GM23248 (cell line): ENCODE data around the gene ZNF598. TPM values are rescaled to one million over a fixed set of nuclear protein-coding genes. Genes with fewer than 3 reads are reported as not detected.
"Not testable (repeated sequence)": the region's sequence is repeated elsewhere in the genome, so short reads cannot be mapped to it uniquely, and the experiment has no call there.

Experiments used
- DNase-seq: peaks from one replicate; pipeline ENCODE4 v3.0.0-alpha.2; 2015
- H2AFZ ChIP-seq: fragments of 200-600 bp; sonication (generic); 2 replicates; pipeline ENCODE4 v1.6.1; 2016; ENCODE audit warnings: antibody characterized with exemption
- H3F3A ChIP-seq: fragments of 200-600 bp; sonication (generic); 2 replicates; pipeline ENCODE4 v1.6.1; 2016; ENCODE audit warnings: mild to moderate bottlenecking, antibody characterized with exemption, mixed run types; ENCODE audit not compliant: insufficient read depth
- H3K27ac ChIP-seq: fragments of 200-600 bp; sonication (generic); 2 replicates; pipeline ENCODE4 v1.5.1; 2016; ENCODE audit warnings: mild to moderate bottlenecking
- H3K27me3 ChIP-seq: fragments of 200-600 bp; sonication (generic); replicated peaks from 2 replicates; pipeline ENCODE4 v1.6.1; 2016; ENCODE audit warnings: mild to moderate bottlenecking; ENCODE audit not compliant: insufficient read depth
- H3K36me3 ChIP-seq: fragments of 200-600 bp; sonication (generic); 2 replicates; pipeline ENCODE4 v1.6.1; 2016; ENCODE audit warnings: low read depth, mild to moderate bottlenecking
- H3K4me1 ChIP-seq: fragments of 200-600 bp; sonication (generic); 2 replicates; pipeline ENCODE4 v1.6.1; 2016; ENCODE audit warnings: mild to moderate bottlenecking; ENCODE audit not compliant: insufficient read depth
- H3K4me2 ChIP-seq: fragments of 200-600 bp; sonication (generic); one replicate; pipeline ENCODE4 v1.6.1; 2016; ENCODE audit warnings: mild to moderate bottlenecking; ENCODE audit not compliant: unreplicated experiment
- H3K4me3 ChIP-seq: fragments of 200-600 bp; sonication (generic); 2 replicates; pipeline ENCODE4 v1.5.1; 2016; ENCODE audit warnings: mild to moderate bottlenecking
- H3K79me2 ChIP-seq: fragments of 200-600 bp; sonication (generic); 2 replicates; pipeline ENCODE4 v1.6.1; 2016; ENCODE audit warnings: mild to moderate bottlenecking; ENCODE audit not compliant: insufficient read depth
- H3K9ac ChIP-seq: fragments of 200-600 bp; sonication (generic); 2 replicates; pipeline ENCODE4 v1.6.1; 2016; ENCODE audit warnings: mild to moderate bottlenecking
- H3K9me2 ChIP-seq: fragments of 200-600 bp; sonication (generic); 2 replicates; pipeline ENCODE4 v1.6.1; 2016; ENCODE audit warnings: mixed run types, mild to moderate bottlenecking, moderate library complexity; ENCODE audit not compliant: insufficient read depth
- H3K9me3 ChIP-seq: fragments of 200-600 bp; sonication (generic); one replicate; pipeline ENCODE4 v1.6.1; 2017; ENCODE audit warnings: low read depth
- H4K20me1 ChIP-seq: fragments of 200-600 bp; sonication (generic); 2 replicates; pipeline ENCODE4 v1.6.0; 2016; ENCODE audit not compliant: insufficient read depth
- EZH2 ChIP-seq: fragments of 200-600 bp; sonication (generic); IDR thresholded peaks from 2 replicates; pipeline ENCODE4 v1.6.1; 2018; ENCODE audit warnings: antibody characterized with exemption, mild to moderate bottlenecking; ENCODE audit not compliant: insufficient read depth, poor library complexity, severe bottlenecking
- EZH2phosphoT487 ChIP-seq: fragments of 200-600 bp; sonication (generic); IDR thresholded peaks from 2 replicates; pipeline ENCODE4 v1.6.1; 2018; ENCODE audit warnings: antibody characterized with exemption, moderate library complexity, mild to moderate bottlenecking, low read depth; ENCODE audit not compliant: insufficient read depth
- WGBS, 2 experiments: methylation state at CpG; one replicate each; pipeline ENCODE4 v1.1.6; 2015 to 2017; ENCODE audit warnings: low lambda C conversion rate in 2 of 2, low coverage in 1 of 2; ENCODE audit errors: missing lambda C conversion rate in 2 of 2; 5-methylcytosine and 5-hydroxymethylcytosine counted together
- in situ Hi-C: fragments of 300-500 bp; cut with MboI; formaldehyde crosslinking; loops from 2 replicates; pipeline ENCODE4 v1.15.0; 2020
- polyA plus RNA-seq: library from polyadenylated mRNA; unstranded; fragments of >200 nt; fragmentation: Nextera tagmentation; extraction: Ambion mirVana; gene quantifications from 2 replicates; pipeline ENCODE4 v1.2.1, GENCODE V29; 2016
- total RNA-seq: library from RNA; depleted of rRNA; stranded (reverse); fragments of >200 nt; shearing (Covaris generic); gene quantifications from 2 replicates; pipeline ENCODE4 v1.2.3, GENCODE V29; 2014

ZNF598 gene
- total and polyA plus RNA-seq, 2 experiments from 2014 or later = 12.2 to 21.2 TPM

DNA sequence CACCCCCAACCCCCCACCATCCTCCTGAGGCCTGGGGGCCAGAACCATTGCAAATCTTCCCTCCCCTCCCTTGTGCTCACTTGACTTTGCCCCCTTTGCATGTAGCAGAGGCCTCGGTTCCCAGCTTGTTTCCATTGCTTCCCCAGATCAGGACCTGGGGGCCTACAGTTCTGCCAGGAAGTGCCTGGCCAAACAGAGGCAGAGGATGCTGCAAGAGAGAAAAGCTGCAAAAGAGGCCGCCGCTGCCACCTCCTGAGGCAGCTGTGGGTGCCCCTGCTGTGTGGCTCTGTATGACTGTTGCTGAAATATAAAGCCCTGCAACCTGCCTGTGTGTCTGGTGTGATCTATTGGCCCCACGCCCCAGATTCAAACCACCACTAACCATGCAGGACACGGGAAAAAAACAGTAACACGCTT is 48.0 kb downstream of the ZNF598 start:
- no peak overlapping the region for H3K4me2 ChIP-seq
- no peak for TF ChIP-seq EZH2phosphoT487
- no peak for TF ChIP-seq EZH2
- H3K36me3 ChIP-seq = peaks cover 24% of the 10 kb centered on the region
- no peaks in the 10 kb centered on the region for H3K9me2 ChIP-seq
- H3K4me3 ChIP-seq = no peak overlapping the region
- H3K27ac ChIP-seq = no peak overlapping the region
- WGBS, 2 experiments = 68 to 71% methylated on average over 6 of the region's 6 CpGs
- no peaks in the 10 kb centered on the region for H4K20me1 ChIP-seq
- no peak overlapping the region for H2AFZ ChIP-seq
- H3K9me3 ChIP-seq = no peaks in the 10 kb centered on the region
- no peaks in the 10 kb centered on the region for H3K27me3 ChIP-seq
- peaks cover 68% of the 10 kb centered on the region for H3K79me2 ChIP-seq
- DNase-seq = peak; percentile 16
- no peak overlapping the region for H3K9ac ChIP-seq
- H3K4me1 ChIP-seq = peaks cover 6% of the 10 kb centered on the region
- in situ Hi-C loops = no loop called here
- H3F3A ChIP-seq = peaks cover 40% of the 10 kb centered on the region

DNA sequence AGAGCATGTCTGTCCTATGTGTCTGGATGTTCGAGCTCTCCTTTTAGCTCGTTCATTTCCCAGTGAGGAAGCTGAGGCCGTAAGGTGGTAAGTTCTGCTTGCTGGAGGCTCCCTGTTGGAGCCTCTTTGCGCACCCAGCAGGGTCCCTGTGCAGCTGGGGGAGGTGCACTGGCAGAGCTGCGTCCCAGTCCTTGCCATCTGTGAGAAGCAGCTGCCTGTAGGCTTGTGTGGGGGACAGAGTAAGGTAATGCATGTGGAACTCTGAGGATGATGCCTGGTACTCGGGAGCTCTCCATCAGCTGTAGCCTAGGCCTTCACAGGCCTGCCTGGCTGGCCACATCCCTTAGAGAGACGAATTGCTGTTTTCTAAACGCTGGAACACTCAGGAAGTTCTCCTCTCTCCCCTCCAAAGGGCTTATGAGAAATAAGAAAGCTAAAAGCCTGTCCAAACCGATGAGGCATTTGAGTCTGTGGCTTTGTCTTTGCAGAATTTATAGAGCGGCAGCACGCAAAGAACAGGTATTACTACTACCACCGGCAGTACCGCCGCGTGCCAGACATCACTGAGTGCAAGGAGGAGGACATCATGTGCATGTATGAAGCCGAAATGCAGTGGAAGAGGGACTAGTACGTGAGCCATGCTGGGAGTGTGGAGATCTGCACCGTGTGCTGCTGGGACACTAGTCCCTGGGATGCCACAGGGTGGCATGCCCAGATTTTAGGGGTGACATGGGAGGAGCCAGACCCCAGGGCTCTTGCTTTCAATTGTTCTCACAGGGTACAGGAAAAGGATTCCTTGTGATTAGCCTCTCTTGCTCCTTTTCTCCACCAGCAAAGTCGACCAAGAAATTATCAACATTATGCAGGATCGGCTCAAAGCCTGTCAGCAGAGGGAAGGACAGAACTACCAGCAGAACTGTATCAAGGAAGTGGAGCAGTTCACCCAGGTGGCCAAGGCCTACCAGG is 48.7 kb downstream of the ZNF598 start:
- in situ Hi-C loops = no loop called here
- Histone ChIP-seq H3K36me3 (peaks cover 24% of the 10 kb centered on the region), H3K4me2 (peak overlapping the region; percentile 82), H3K79me2 (peaks cover 61% of the 10 kb centered on the region), H3K27ac (peak overlapping the region; percentile 50; the same call in 1 of the 2 replicates), H3K9me3 (no peaks in the 10 kb centered on the region), H3F3A (peaks cover 40% of the 10 kb centered on the region), H3K4me3 (peak overlapping the region; percentile 85), H2AFZ (no peak overlapping the region), H3K4me1 (peaks cover 5% of the 10 kb centered on the region), H3K9me2 (no peaks in the 10 kb centered on the region), H3K9ac (peak overlapping the region; percentile 94), H3K27me3 (no peaks in the 10 kb centered on the region), H4K20me1 (no peaks in the 10 kb centered on the region)
- 62 to 63% methylated on average over 20 of the region's 20 CpGs for WGBS, 2 experiments
- peak; percentile 51 for DNase-seq
- TF ChIP-seq EZH2 (no peak), EZH2phosphoT487 (no peak)

DNA sequence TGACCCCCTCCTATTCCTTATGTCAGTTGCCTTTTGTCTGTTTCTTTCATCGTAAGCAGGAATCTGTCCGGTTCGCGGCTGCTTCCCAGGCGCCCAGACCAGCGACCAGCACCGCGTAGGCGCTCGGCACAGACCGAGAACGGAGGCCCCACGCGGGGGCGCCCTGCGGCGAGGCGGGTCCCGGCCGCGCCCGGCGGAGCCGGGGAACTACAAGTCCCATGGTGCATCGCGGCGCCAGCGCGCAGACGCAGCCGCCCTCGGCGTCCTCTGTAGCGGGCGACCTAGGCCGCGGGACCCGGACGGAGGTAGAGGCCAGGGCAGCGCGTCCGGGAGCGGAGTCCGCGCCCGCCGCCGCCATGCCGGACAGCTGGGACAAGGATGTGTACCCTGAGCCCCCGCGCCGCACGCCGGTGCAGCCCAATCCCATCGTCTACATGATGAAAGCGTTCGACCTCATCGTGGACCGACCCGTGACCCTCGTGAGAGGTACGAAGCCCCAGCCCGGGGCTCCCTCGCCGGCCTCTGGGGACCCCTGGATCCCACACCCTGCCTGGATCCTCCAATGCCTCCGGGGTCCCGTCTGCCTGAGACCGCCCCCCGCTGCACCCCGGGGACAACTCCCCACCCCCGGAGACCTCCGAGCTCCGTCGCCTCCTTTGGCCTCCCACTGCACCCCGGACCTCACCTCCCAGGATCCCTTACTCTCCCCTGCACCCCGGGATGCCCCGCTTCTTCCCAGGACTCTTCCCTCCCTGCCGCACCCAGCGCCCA is 50.2 kb downstream of the ZNF598 start, which contains the start of gene NDUFB10:
NDUFB10 (plus strand) TSS at position 270 of the 771 bp plus-strand sequence; CDS start at position 357, 87 bp downstream.
- H3K4me3 ChIP-seq = peak within 1 kb of the TSS; percentile 85
- no peaks in the 10 kb centered on the region for H3K9me3 ChIP-seq
- peak within 1 kb of the TSS; percentile 94 for H3K9ac ChIP-seq
- H3K27me3 ChIP-seq = no peaks in the 10 kb centered on the region
- peaks cover 24% of the 10 kb centered on the region for H3K36me3 ChIP-seq
- no peak for TF ChIP-seq EZH2phosphoT487
- no peak for TF ChIP-seq EZH2
- WGBS, 2 experiments = 1 to 2% methylated on average over 51 to 66 of the region's 79 CpGs
- H3F3A ChIP-seq = peaks cover 40% of the 10 kb centered on the region
- H4K20me1 ChIP-seq = no peaks in the 10 kb centered on the region
- peaks cover 49% of the 10 kb centered on the region for H3K79me2 ChIP-seq
- H3K27ac ChIP-seq = peak within 1 kb of the TSS; percentile 50
- peak; percentile 96 for DNase-seq
- no peaks in the 10 kb centered on the region; the same call in 1 of the 2 replicates for H3K4me1 ChIP-seq
- no peaks in the 10 kb centered on the region for H3K9me2 ChIP-seq
- H2AFZ ChIP-seq = peak within 1 kb of the TSS; percentile 86
- in situ Hi-C loops = no loop called here
- peak within 1 kb of the TSS; percentile 82 for H3K4me2 ChIP-seq

DNA sequence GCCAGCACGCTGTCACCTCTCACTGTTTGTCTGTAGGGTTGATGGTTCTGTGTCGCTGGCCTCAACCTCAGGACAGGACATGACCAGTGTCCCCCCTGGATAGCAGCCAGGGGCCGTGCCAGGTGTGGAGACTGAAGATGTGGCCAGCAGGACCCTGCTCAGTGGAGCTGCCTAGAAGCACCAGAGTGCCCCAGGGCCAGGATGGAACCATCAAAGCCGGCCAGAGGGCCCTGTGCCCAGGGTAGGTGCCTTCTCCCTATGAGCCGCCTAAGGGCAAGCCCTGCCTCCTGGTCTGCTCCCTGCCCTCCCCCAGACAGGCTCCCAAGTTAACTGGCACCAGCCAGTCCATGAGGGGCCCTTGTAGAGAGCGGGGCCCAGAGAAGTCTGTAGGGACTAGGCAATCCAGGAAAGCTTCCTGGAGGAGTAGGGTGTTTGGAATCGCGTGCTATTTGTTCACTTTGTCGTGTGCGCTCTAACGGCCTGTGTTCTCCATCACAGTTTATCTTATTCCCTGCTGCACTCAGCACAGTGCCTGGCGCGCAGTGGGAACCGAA is 50.8 kb downstream of the ZNF598 start:
- peak overlapping the region; percentile 46 for H3K4me2 ChIP-seq

DNA sequence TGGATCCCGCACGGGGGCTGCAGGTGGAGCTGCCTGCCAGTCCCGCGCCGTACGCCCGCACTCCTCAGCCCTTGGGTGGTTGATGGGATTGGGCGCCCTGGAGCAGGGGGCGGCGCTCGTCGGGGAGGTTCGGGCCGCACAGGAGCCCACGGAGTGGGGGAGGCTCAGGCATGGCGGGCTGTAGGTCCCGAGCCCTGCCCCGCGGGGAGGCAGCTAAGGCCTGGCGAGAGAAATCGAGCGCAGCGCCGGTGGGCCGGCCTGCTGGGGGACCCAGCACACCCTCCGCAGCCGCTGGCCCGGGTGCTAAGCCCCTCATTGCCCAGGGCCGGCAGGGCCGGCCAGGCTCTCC is 51.5 kb downstream of the ZNF598 start:
- H3K27me3 ChIP-seq, DNase-seq, H3K4me3 ChIP-seq, H3K27ac ChIP-seq, in situ Hi-C loops, H3K9ac ChIP-seq, H2AFZ ChIP-seq, H3K9me3 ChIP-seq, H3K4me2 ChIP-seq, H4K20me1 ChIP-seq, H3K4me1 ChIP-seq, H3K9me2 ChIP-seq: not testable (repeated sequence)
- Histone ChIP-seq H3K36me3 (peaks cover 14% of the 10 kb centered on the region), H3K79me2 (peaks cover 35% of the 10 kb centered on the region), H3F3A (peaks cover 30% of the 10 kb centered on the region)
- 48 to 55% methylated on average over 25 to 30 of the region's 30 CpGs for whole genome bisulfite sequencing, 2 experiments

More for the DNA sequence above, 50.8 kb downstream of the ZNF598 start:
- peak overlapping the region; percentile 86 for H2AFZ ChIP-seq
- TF ChIP-seq EZH2 (no peak), EZH2phosphoT487 (no peak)
- H3K79me2 ChIP-seq = peaks cover 42% of the 10 kb centered on the region
- H3K4me3 ChIP-seq = peak overlapping the region; percentile 85
- H3K9ac ChIP-seq = peak overlapping the region; percentile 94
- H3K4me1 ChIP-seq = no peaks in the 10 kb centered on the region; the same call in 1 of the 2 replicates
- H3K9me3 ChIP-seq = no peaks in the 10 kb centered on the region
- no peaks in the 10 kb centered on the region for H4K20me1 ChIP-seq
- no peak for DNase-seq
- peaks cover 21% of the 10 kb centered on the region for H3K36me3 ChIP-seq
- H3K27me3 ChIP-seq = no peaks in the 10 kb centered on the region
- no peaks in the 10 kb centered on the region for H3K9me2 ChIP-seq
- H3K27ac ChIP-seq = no peak overlapping the region
- WGBS, 2 experiments = 22 to 23% methylated on average over 12 to 14 of the region's 14 CpGs
- H3F3A ChIP-seq = peaks cover 37% of the 10 kb centered on the region
- in situ Hi-C loops = no loop called here

DNA sequence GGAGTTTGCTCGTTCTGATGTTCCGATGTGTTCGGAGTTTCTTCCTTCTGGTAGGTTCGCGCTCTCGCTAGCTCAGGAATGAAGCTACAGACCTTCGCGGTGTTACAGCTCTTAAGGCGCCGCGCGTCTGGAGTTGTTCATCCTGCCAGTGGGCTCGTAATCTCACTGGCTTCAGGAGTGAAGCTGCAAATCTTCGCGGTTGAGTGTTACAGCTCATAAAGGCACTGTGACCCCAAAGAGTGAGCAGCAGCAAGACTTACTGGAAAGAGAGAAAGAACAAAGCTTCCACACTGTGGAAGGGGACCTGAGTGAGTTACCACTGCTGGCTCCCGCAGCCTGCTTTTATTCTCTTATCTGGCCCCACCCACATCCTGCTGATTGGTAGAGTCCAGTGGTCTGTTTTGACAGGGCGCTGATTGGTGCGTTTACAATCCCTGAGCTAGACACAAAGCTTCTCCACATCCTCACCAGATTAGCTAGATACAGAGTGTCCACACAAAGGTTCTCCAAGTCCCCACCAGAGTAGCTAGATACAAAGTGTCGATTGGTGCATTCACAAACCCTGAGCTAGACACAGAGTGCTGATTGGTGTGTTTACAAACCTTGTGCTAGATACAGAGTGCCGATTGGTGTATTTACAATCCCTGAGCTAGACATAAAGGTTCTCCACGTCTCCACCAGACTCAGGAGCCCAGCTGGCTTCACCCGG is 52.0 kb downstream of the ZNF598 start:
- H4K20me1 ChIP-seq, H3K27ac ChIP-seq, H3K9me2 ChIP-seq, H3K27me3 ChIP-seq, H3K9me3 ChIP-seq, H3K36me3 ChIP-seq, H3K4me3 ChIP-seq, H3K4me1 ChIP-seq, in situ Hi-C loops, H2AFZ ChIP-seq, DNase-seq, H3K4me2 ChIP-seq, H3K9ac ChIP-seq: not testable (repeated sequence)
- H3K79me2 ChIP-seq = peaks cover 30% of the 10 kb centered on the region
- peaks cover 25% of the 10 kb centered on the region for H3F3A ChIP-seq
- 83 to 84% methylated on average over 19 to 22 of the region's 22 CpGs for WGBS, 2 experiments
